ENCODE results near the gene CXCL16. TPM values are rescaled to one million over a fixed set of nuclear protein-coding genes. Genes with fewer than 3 reads are reported as not detected.

Gene CXCL16
- total and polyA plus RNA-seq, 2 of the 13 experiments (the other 11 are each of a cell fraction or from before 2014, with no cell fraction given): 9.4 to 101 TPM

GRCh38 chr17:4747847-4748246, 8.1 kb upstream of the CXCL16 start:
- Histone ChIP-seq H2AFZ (ENCODE audit: low read length) (no peak overlapping the region), H3K4me3 (replicated peaks in 1 of 3; ENCODE audit: insufficient read depth in 1 of 3, low read depth in 2 of 3, low read length in 3 of 3) (no peak overlapping the region), H4K20me1 (ENCODE audit: insufficient read depth, low read length) (no peaks in the 10 kb centered on the region), H3K79me2 (ENCODE audit: insufficient read depth, low read length) (no peaks in the 10 kb centered on the region), H3K27ac (ENCODE audit: extremely low read length, insufficient read depth, low read length) (no peak overlapping the region), H3K36me3 (replicated peaks in 1 of 2; ENCODE audit: control insufficient read depth in 1 of 2, insufficient read depth in 2 of 2, low read length in 2 of 2) (no peaks in the 10 kb centered on the region), H3K27me3 (ENCODE audit: control insufficient read depth in 1 of 2, insufficient read depth in 2 of 2, low read length in 2 of 2) (no peaks in the 10 kb centered on the region), H3K4me1 (ENCODE audit: insufficient read depth, low read length) (peaks cover 72% of the 10 kb centered on the region), H3K9me3 (ENCODE audit: low read length) (no peaks in the 10 kb centered on the region), H3K9ac (ENCODE audit: insufficient read depth, low read depth, low read length) (no peak overlapping the region), H3K4me2 (ENCODE audit: low read depth, low read length) (no peak overlapping the region)
- ATAC-seq: no peak
- POLR2A ChIA-PET: interaction anchor here (1.1 to 2.3 kb wide), 2 partner anchors 24 to 43 kb away, joined by 4 to 9 read pairs; partner anchors contain the start of gene TM4SF5
- intact Hi-C loops (cut with micrococcal nuclease; ENCODE audit: unreplicated experiment) (no loop called here), in situ Hi-C loops (cut with HindIII; ENCODE audit: extremely low pct_ligation_motif_present, low pct_unique_long_range_greater_than_20kb) (no loop called here)
- TF ChIP-seq ZBTB37 (CRISPR knock-in tag; IDR thresholded peaks at IDR 0.05) (no peak), RELA (CRISPR knock-in tag; IDR thresholded peaks at IDR 0.05) (no peak), GLI4 (CRISPR knock-in tag; IDR thresholded peaks at IDR 0.05; ENCODE audit: borderline replicate concordance) (no peak), ARID4A (CRISPR knock-in tag; IDR thresholded peaks at IDR 0.05; ENCODE audit: borderline replicate concordance) (no peak), NR1H2 (CRISPR knock-in tag; IDR thresholded peaks at IDR 0.05; ENCODE audit: borderline replicate concordance, low read depth) (no peak), SALL2 (CRISPR knock-in tag; IDR thresholded peaks at IDR 0.05) (no peak), FOXA3 (CRISPR knock-in tag; IDR thresholded peaks at IDR 0.05) (no peak), MTERF4 (CRISPR knock-in tag; IDR thresholded peaks at IDR 0.05) (no peak), ZNF337 (CRISPR knock-in tag; IDR thresholded peaks at IDR 0.05; ENCODE audit: borderline replicate concordance, low read depth) (no peak), ZFY (CRISPR knock-in tag; IDR thresholded peaks at IDR 0.05) (no peak), ZNF879 (CRISPR knock-in tag; IDR thresholded peaks at IDR 0.05) (no peak), CEBPB (IDR thresholded peaks at IDR 0.05; ENCODE audit: borderline replicate concordance, low read depth, low read length) (no peak), MAFG (CRISPR knock-in tag; IDR thresholded peaks at IDR 0.05) (no peak), ZNF761 (CRISPR knock-in tag; conservative IDR thresholded peaks at IDR 0.05) (no peak), ZNF430 (CRISPR knock-in tag; IDR thresholded peaks at IDR 0.05) (no peak), ZNF768 (CRISPR knock-in tag; IDR thresholded peaks at IDR 0.05) (no peak), GATAD2A (CRISPR knock-in tag; IDR thresholded peaks at IDR 0.05) (no peak), HHEX (CRISPR knock-in tag; IDR thresholded peaks at IDR 0.05) (no peak), ZBTB38 (CRISPR knock-in tag; IDR thresholded peaks at IDR 0.05) (no peak)
- no peak for FAIRE-seq
- no peak for DNase-seq (ENCODE audit: low spot score)
- 75% methylated on average over 5 of the region's 5 CpGs for WGBS (ENCODE audit: low lambda C conversion rate)
- CTCF ChIA-PET (ENCODE audit: low intra/inter-chr PET ratio, low total read pairs): no interaction called here
- BruUV-seq (replicated peaks): no TSS peak

Data from HepG2 (cell line).